Fibroblast of lung (primary cell): Measurements from ENCODE around the gene PRELP.

Experiments used
- EZH2 ChIP-seq: IDR thresholded peaks from 2 replicates; pipeline ENCODE4 v1.5.1; 2012; ENCODE audit warnings: low read length, control low read depth, mild to moderate bottlenecking; ENCODE audit errors: missing control alignments
- TF ChIP-seq, protein P1 (sequence below), 2 donors: IDR thresholded peaks in 1 of 2; conservative IDR thresholded peaks in 1 of 2; 1 replicate in 1 of 2; 2 replicates in 1 of 2; pipeline ENCODE4 v1.5.1; 2011 to 2012; ENCODE audit warnings: low read length in 2 of 2, control low read depth in 1 of 2, inconsistent platforms in 1 of 2, low read depth in 1 of 2, mild to moderate bottlenecking in 1 of 2

DNA sequence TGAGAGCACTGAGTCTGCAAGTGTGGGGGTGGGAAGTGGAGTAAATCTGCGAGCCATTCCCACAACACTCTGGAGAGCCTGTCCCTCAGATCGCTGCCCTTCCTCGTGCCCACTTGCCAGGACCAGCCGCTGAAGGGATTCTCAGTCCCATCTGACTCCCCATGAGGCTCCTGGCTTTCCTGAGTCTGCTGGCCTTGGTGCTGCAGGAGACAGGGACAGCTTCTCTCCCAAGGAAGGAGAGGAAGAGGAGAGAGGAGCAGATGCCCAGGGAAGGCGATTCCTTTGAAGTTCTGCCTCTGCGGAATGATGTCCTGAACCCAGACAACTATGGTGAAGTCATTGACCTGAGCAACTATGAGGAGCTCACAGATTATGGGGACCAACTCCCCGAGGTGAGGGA, 20.2 kb downstream of the PRELP start:
- TF ChIP-seq, protein P1, sequence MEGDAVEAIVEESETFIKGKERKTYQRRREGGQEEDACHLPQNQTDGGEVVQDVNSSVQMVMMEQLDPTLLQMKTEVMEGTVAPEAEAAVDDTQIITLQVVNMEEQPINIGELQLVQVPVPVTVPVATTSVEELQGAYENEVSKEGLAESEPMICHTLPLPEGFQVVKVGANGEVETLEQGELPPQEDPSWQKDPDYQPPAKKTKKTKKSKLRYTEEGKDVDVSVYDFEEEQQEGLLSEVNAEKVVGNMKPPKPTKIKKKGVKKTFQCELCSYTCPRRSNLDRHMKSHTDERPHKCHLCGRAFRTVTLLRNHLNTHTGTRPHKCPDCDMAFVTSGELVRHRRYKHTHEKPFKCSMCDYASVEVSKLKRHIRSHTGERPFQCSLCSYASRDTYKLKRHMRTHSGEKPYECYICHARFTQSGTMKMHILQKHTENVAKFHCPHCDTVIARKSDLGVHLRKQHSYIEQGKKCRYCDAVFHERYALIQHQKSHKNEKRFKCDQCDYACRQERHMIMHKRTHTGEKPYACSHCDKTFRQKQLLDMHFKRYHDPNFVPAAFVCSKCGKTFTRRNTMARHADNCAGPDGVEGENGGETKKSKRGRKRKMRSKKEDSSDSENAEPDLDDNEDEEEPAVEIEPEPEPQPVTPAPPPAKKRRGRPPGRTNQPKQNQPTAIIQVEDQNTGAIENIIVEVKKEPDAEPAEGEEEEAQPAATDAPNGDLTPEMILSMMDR (conservative IDR thresholded peaks at IDR 0.05 in 1 of 2, IDR thresholded peaks at IDR 0.05 in 1 of 2; ENCODE audit: low read depth in 1 of 2, low read length in 2 of 2), result no peak
- TF ChIP-seq EZH2, result no peak
